K562 (cell line): ENCODE results near the gene CDKL4. TPM values are rescaled to one million over a fixed set of nuclear protein-coding genes. Genes with fewer than 3 reads are reported as not detected.

Source experiments
- ATF3 ChIP-seq, 2 experiments: fragments of 450-650 bp in 1 of 2; sonication (generic) in 1 of 2; formaldehyde crosslinking in 1 of 2; IDR thresholded peaks in 1 of 2; conservative IDR thresholded peaks in 1 of 2; 2 replicates each; pipeline versions ENCODE4 v1.6.1 to v1.8.1; 2016 to 2023; ENCODE audit warnings: mild to moderate bottlenecking in 2 of 2, moderate library complexity in 2 of 2, inconsistent platforms in 1 of 2, missing genetic modification reagents in 1 of 2
- CEBPG ChIP-seq, 3 experiments: fragments of 200-800 bp in 1 of 3; sonication (Bioruptor generic) in 1 of 3; sonication (generic) in 1 of 3; formaldehyde crosslinking in 1 of 3; IDR thresholded peaks in 2 of 3; conservative IDR thresholded peaks in 1 of 3; 2 replicates each; pipeline versions ENCODE4 v1.6.1 to v1.8.0; 2016 to 2022; ENCODE audit warnings: missing compliant biosample characterization in 2 of 3, missing genetic modification characterization in 2 of 3, mild to moderate bottlenecking in 1 of 3, missing genetic modification reagents in 1 of 3
- EP300 ChIP-seq: IDR thresholded peaks from 2 replicates; pipeline ENCODE4 v1.6.1; 2012; ENCODE audit warnings: low read length, improper control_type of control experiment
- IRF9 ChIP-seq: fragments of 450-650 bp; IDR thresholded peaks from 2 replicates; pipeline ENCODE4 v1.6.1; 2016; ENCODE audit warnings: missing biosample characterization, missing genetic modification characterization
- JUN ChIP-seq, 2 experiments: sonication (generic) in 1 of 2; formaldehyde crosslinking in 1 of 2; IDR thresholded peaks; 2 replicates each; pipeline versions ENCODE4 v1.6.1 to v1.8.0; 2012 to 2022; ENCODE audit warnings: borderline replicate concordance in 2 of 2, mild to moderate bottlenecking in 2 of 2, improper control_type of control experiment in 1 of 2, low read depth in 1 of 2, low read length in 1 of 2, missing genetic modification reagents in 1 of 2
- LARP7 ChIP-seq: fragments of 450-650 bp; IDR thresholded peaks from 2 replicates; pipeline ENCODE4 v1.6.1; 2016
- MCM3 ChIP-seq: fragments of 450-650 bp; IDR thresholded peaks from 2 replicates; pipeline ENCODE4 v1.6.1; 2016
- NFIC ChIP-seq: fragments of 450-650 bp; IDR thresholded peaks from 2 replicates; pipeline ENCODE4 v1.6.1; 2017; ENCODE audit warnings: mild to moderate bottlenecking, inconsistent platforms
- NFXL1 ChIP-seq: fragments of 450-650 bp; formaldehyde crosslinking; IDR thresholded peaks from 2 replicates; pipeline ENCODE4 v1.4.0; 2021; ENCODE audit warnings: mild to moderate bottlenecking
- RAD21 ChIP-seq, 2 experiments: fragments of 250-450 bp in 1 of 2; fragments of 450-650 bp in 1 of 2; sonication (Bioruptor Pico) in 1 of 2; formaldehyde crosslinking in 1 of 2; IDR thresholded peaks in 1 of 2; conservative IDR thresholded peaks in 1 of 2; 2 replicates each; pipeline versions ENCODE4 v1.4.0 to v1.8.0; 2020 to 2022; ENCODE audit warnings: mild to moderate bottlenecking in 2 of 2, moderate library complexity in 1 of 2
- RFX5 ChIP-seq: IDR thresholded peaks from 2 replicates; pipeline ENCODE4 v1.6.1; 2011; ENCODE audit warnings: low read depth, mild to moderate bottlenecking, improper control_type of control experiment, low read length
- SRSF1 ChIP-seq: fragments of 200-400 bp; formaldehyde crosslinking; IDR thresholded peaks from 2 replicates; pipeline ENCODE4 v1.6.1; 2017; ENCODE audit warnings: mild to moderate bottlenecking, low read depth, low read length, moderate library complexity
- ZBTB1 ChIP-seq: sonication (generic); formaldehyde crosslinking; IDR thresholded peaks from 2 replicates; pipeline ENCODE4 v1.8.1; 2023; ENCODE audit warnings: missing genetic modification reagents, low read depth, mild to moderate bottlenecking, borderline replicate concordance
- ZC3H11A ChIP-seq: IDR thresholded peaks from 2 replicates; pipeline ENCODE4 v1.6.1; 2012; ENCODE audit warnings: low read depth, low read length, improper control_type of control experiment
- polyA plus RNA-seq, 8 experiments: library from polyadenylated mRNA; depleted of rRNA in 4 of 8; stranded (reverse) in 5 of 8; unstranded in 3 of 8; fragments of >200 nt; fragmentation: Nextera tagmentation in 2 of 8; fragmentation: Illumina TruSeq in 1 of 8; extraction: Ambion mirVana in 2 of 8; extraction: Trizol in 1 of 8; gene quantifications; 2 replicates each; pipeline versions ENCODE4 v1.2.1 to v1.2.3, GENCODE V29; 2011 to 2014; ENCODE audit warnings: inconsistent platforms in 1 of 8, missing spikeins in 1 of 8
- total RNA-seq, 7 experiments: library from RNA; depleted of rRNA in 6 of 7; stranded (reverse); fragments of >200 nt in 6 of 7; fragmentation: Illumina TruSeq in 2 of 7; extraction: Trizol in 2 of 7; gene quantifications; 2 replicates each; pipeline versions ENCODE4 v1.2.1 to v1.2.3, GENCODE V29; 2011 to 2021; ENCODE audit warnings: low replicate concordance in 1 of 7
- TF ChIP-seq, protein P1 (sequence below), 3 experiments: fragments of 200-800 bp in 1 of 3; fragments of 250-450 bp in 1 of 3; fragments of 450-650 bp in 1 of 3; sonication (Bioruptor Pico) in 1 of 3; sonication (Bioruptor generic) in 1 of 3; formaldehyde crosslinking in 1 of 3; IDR thresholded peaks; 2 replicates each; pipeline versions ENCODE4 v1.6.1 to v1.8.0; 2016 to 2022; ENCODE audit warnings: mild to moderate bottlenecking in 2 of 3, missing genetic modification characterization in 2 of 3, missing compliant biosample characterization in 1 of 3, moderate library complexity in 1 of 3
- TF ChIP-seq, protein P2 (sequence below): fragments of 450-650 bp; IDR thresholded peaks from 2 replicates; pipeline ENCODE4 v1.7.1; 2018; ENCODE audit warnings: mild to moderate bottlenecking, low read depth; ENCODE audit not compliant: partially characterized antibody

Gene CDKL4
- total and polyA plus RNA-seq, 9 of the 15 experiments (the other 6 are each of a cell fraction or from before 2014, with no cell fraction given), result not detected

DNA sequence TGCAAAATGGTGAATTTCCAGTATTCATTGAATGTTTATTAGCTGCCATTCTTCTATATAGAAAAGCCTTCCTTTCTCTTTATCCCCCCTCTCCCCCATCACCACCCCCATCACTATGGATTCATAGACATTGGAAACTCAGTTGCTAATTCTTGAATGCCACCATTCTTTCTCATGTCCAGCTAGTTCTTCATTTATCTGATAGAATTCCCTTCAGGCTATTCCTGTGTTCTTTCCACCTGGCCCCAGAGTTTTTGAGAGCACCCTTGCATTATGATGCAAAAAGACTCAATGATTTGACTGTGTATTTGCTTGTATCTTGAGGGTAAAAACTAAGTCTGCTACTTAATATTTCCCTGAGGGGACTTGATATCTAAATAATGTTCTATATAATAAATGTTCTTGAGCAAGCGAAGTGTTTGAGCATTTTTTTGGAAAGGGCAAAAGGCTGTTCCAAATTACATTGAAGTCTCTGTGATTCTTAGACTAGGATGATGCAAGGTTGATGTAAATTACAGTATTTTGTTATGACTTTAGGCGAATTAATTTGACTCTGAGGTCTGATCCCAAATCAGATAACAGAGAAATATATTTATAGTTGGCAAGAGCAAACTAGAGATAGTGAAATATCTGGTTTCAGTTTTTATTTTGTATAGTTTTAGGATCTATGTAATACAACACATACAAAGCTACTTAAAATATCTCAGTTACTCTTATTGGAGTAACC, 104.1 kb downstream of the CDKL4 start (continued):
- no peak for TF ChIP-seq ZBTB1 (CRISPR knock-in tag)
- peak; percentile 86 for TF ChIP-seq CEBPG (CRISPR knock-in tag; IDR thresholded peaks at IDR 0.05)
- TF ChIP-seq CEBPG (tag; conservative IDR thresholded peaks at IDR 0.05 in 1 of 2, IDR thresholded peaks at IDR 0.05 in 1 of 2), result peak; percentile 76 to 89
- TF ChIP-seq LARP7, result no peak
- no peak for TF ChIP-seq NFXL1 (CRISPR knock-in tag)
- TF ChIP-seq, protein P1, sequence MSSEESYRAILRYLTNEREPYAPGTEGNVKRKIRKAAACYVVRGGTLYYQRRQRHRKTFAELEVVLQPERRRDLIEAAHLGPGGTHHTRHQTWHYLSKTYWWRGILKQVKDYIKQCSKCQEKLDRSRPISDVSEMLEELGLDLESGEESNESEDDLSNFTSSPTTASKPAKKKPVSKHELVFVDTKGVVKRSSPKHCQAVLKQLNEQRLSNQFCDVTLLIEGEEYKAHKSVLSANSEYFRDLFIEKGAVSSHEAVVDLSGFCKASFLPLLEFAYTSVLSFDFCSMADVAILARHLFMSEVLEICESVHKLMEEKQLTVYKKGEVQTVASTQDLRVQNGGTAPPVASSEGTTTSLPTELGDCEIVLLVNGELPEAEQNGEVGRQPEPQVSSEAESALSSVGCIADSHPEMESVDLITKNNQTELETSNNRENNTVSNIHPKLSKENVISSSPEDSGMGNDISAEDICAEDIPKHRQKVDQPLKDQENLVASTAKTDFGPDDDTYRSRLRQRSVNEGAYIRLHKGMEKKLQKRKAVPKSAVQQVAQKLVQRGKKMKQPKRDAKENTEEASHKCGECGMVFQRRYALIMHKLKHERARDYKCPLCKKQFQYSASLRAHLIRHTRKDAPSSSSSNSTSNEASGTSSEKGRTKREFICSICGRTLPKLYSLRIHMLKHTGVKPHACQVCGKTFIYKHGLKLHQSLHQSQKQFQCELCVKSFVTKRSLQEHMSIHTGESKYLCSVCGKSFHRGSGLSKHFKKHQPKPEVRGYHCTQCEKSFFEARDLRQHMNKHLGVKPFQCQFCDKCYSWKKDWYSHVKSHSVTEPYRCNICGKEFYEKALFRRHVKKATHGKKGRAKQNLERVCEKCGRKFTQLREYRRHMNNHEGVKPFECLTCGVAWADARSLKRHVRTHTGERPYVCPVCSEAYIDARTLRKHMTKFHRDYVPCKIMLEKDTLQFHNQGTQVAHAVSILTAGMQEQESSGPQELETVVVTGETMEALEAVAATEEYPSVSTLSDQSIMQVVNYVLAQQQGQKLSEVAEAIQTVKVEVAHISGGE (CRISPR knock-in tag; IDR thresholded peaks at IDR 0.05), result no peak
- TF ChIP-seq ZC3H11A, result no peak
- TF ChIP-seq NFIC, result no peak
- TF ChIP-seq, protein P2, sequence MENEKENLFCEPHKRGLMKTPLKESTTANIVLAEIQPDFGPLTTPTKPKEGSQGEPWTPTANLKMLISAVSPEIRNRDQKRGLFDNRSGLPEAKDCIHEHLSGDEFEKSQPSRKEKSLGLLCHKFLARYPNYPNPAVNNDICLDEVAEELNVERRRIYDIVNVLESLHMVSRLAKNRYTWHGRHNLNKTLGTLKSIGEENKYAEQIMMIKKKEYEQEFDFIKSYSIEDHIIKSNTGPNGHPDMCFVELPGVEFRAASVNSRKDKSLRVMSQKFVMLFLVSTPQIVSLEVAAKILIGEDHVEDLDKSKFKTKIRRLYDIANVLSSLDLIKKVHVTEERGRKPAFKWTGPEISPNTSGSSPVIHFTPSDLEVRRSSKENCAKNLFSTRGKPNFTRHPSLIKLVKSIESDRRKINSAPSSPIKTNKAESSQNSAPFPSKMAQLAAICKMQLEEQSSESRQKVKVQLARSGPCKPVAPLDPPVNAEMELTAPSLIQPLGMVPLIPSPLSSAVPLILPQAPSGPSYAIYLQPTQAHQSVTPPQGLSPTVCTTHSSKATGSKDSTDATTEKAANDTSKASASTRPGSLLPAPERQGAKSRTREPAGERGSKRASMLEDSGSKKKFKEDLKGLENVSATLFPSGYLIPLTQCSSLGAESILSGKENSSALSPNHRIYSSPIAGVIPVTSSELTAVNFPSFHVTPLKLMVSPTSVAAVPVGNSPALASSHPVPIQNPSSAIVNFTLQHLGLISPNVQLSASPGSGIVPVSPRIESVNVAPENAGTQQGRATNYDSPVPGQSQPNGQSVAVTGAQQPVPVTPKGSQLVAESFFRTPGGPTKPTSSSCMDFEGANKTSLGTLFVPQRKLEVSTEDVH, result no peak
- TF ChIP-seq RAD21 (CRISPR knock-in tag; conservative IDR thresholded peaks at IDR 0.05 in 1 of 2, IDR thresholded peaks at IDR 0.05 in 1 of 2), result no peak
- no peak for TF ChIP-seq JUN (IDR thresholded peaks at IDR 0.05; ENCODE audit: borderline replicate concordance, low read depth, low read length)
- no peak for TF ChIP-seq JUN (CRISPR knock-in tag; IDR thresholded peaks at IDR 0.05; ENCODE audit: borderline replicate concordance)
- TF ChIP-seq EP300, result peak; percentile 19; the same call in 1 of the 2 replicates
- no peak for TF ChIP-seq SRSF1
- TF ChIP-seq RFX5, result no peak
- peak; percentile 89 for TF ChIP-seq ATF3 (IDR thresholded peaks at IDR 0.05)
- TF ChIP-seq ATF3 (CRISPR knock-in tag; conservative IDR thresholded peaks at IDR 0.05), result no peak
- TF ChIP-seq MCM3, result no peak
- TF ChIP-seq IRF9 (tag), result no peak
